Measurements from ENCODE around the gene ATRIP.
"Not testable (repeated sequence)": the region's sequence is repeated elsewhere in the genome, so short reads cannot be mapped to it uniquely, and the experiment has no call there.

ATRIP gene

GRCh38 chr3:48446425-48447193, at the start of gene ATRIP:
TSS of gene ATRIP (plus strand) at chr3:48446737. CDS start at chr3:48446846, 109 bp downstream.
- DNase-seq (ENCODE audit: low read depth): peak; percentile 86

GRCh38 chr3:48397767-48398681, 48.5 kb upstream of the ATRIP start:
- DNase-seq (ENCODE audit: low read depth): no peak

GRCh38 chr3:48398701-48399386, 47.7 kb upstream of the ATRIP start:
- DNase-seq (ENCODE audit: low read depth): no peak

- DNase-seq (ENCODE audit: low read depth): no peak
Observed at GRCh38 chr3:48399387-48400172, 47.0 kb upstream of the ATRIP start.

- DNase-seq (ENCODE audit: low read depth): peak; percentile 68
Observed at GRCh38 chr3:48400824-48401433, 45.6 kb upstream of the ATRIP start.

- not testable (repeated sequence) for DNase-seq (ENCODE audit: low read depth)
Observed at GRCh38 chr3:48401434-48401901, 45.1 kb upstream of the ATRIP start.

- DNase-seq (ENCODE audit: low read depth): peak; percentile 94
Observed at GRCh38 chr3:48402281-48402732, 44.2 kb upstream of the ATRIP start.

GRCh38 chr3:48402907-48403306, 43.6 kb upstream of the ATRIP start:
- no peak for DNase-seq (ENCODE audit: low read depth)

GRCh38 chr3:48403533-48404439, 42.8 kb upstream of the ATRIP start:
- DNase-seq (ENCODE audit: low read depth): no peak

GRCh38 chr3:48404440-48405342, 41.8 kb upstream of the ATRIP start:
- DNase-seq (ENCODE audit: low read depth): no peak

- DNase-seq (ENCODE audit: low read depth): no peak
Observed at GRCh38 chr3:48405343-48405881, 41.1 kb upstream of the ATRIP start.

- no peak for DNase-seq (ENCODE audit: low read depth)
Observed at GRCh38 chr3:48405971-48406370, 40.6 kb upstream of the ATRIP start.

- no peak for DNase-seq (ENCODE audit: low read depth)
Observed at GRCh38 chr3:48406443-48407431, 39.8 kb upstream of the ATRIP start.

- DNase-seq (ENCODE audit: low read depth): no peak
Observed at GRCh38 chr3:48407542-48408099, 38.9 kb upstream of the ATRIP start.

GRCh38 chr3:48408823-48409281, 37.7 kb upstream of the ATRIP start:
- DNase-seq (ENCODE audit: low read depth): no peak

GRCh38 chr3:48409291-48410201, 37.0 kb upstream of the ATRIP start:
- no peak for DNase-seq (ENCODE audit: low read depth)
